PFSK-1 (cell line): ENCODE data around the gene AFAP1L1.

Source experiments
- SIN3A ChIP-seq: IDR thresholded peaks from 2 replicates; pipeline ENCODE4 v1.6.1; 2012; ENCODE audit warnings: mild to moderate bottlenecking, low read length, moderate library complexity, borderline replicate concordance; ENCODE audit not compliant: insufficient read depth
- TAF1 ChIP-seq: IDR thresholded peaks from 2 replicates; pipeline ENCODE4 v1.6.1; 2012; ENCODE audit warnings: low read length, control low read depth, borderline replicate concordance; ENCODE audit not compliant: insufficient read depth
- TF ChIP-seq, protein P1 (sequence below), 2 experiments: IDR thresholded peaks; 2 replicates each; pipeline versions ENCODE4 v1.6.1 to v1.8.0; 2011 to 2012; ENCODE audit warnings: low read depth in 2 of 2, low read length in 2 of 2, control low read depth in 1 of 2, inconsistent platforms in 1 of 2, mild to moderate bottlenecking in 1 of 2, moderate library complexity in 1 of 2; ENCODE audit not compliant: insufficient read depth in 1 of 2

DNA sequence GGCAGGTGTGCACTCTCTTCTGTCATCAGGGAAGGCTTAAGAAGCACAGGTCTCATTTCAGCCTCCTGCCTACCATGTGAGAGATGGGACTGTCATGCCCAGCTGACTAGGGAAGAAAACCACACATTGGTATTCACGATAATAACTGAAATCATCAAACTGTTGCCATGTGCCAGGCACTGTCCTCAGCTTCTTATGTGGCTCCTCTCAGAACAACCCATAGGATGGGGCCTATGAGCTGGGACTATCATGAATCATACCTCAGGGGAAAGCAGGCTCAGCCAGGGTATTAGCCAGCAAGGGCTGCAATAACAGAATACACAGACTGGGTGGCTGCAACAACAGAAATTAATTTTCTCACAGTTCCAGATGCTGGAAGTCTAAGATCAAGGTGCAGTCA is 3.3 kb downstream of the AFAP1L1 start:
- no peak for TF ChIP-seq SIN3A
- TF ChIP-seq, protein P1, sequence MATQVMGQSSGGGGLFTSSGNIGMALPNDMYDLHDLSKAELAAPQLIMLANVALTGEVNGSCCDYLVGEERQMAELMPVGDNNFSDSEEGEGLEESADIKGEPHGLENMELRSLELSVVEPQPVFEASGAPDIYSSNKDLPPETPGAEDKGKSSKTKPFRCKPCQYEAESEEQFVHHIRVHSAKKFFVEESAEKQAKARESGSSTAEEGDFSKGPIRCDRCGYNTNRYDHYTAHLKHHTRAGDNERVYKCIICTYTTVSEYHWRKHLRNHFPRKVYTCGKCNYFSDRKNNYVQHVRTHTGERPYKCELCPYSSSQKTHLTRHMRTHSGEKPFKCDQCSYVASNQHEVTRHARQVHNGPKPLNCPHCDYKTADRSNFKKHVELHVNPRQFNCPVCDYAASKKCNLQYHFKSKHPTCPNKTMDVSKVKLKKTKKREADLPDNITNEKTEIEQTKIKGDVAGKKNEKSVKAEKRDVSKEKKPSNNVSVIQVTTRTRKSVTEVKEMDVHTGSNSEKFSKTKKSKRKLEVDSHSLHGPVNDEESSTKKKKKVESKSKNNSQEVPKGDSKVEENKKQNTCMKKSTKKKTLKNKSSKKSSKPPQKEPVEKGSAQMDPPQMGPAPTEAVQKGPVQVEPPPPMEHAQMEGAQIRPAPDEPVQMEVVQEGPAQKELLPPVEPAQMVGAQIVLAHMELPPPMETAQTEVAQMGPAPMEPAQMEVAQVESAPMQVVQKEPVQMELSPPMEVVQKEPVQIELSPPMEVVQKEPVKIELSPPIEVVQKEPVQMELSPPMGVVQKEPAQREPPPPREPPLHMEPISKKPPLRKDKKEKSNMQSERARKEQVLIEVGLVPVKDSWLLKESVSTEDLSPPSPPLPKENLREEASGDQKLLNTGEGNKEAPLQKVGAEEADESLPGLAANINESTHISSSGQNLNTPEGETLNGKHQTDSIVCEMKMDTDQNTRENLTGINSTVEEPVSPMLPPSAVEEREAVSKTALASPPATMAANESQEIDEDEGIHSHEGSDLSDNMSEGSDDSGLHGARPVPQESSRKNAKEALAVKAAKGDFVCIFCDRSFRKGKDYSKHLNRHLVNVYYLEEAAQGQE (IDR thresholded peaks at IDR 0.05; ENCODE audit: insufficient read depth in 1 of 2, low read depth in 2 of 2, low read length in 2 of 2), result no peak
- no peak for TF ChIP-seq TAF1
